Measurements from ENCODE around the gene LGR5.

DNA sequence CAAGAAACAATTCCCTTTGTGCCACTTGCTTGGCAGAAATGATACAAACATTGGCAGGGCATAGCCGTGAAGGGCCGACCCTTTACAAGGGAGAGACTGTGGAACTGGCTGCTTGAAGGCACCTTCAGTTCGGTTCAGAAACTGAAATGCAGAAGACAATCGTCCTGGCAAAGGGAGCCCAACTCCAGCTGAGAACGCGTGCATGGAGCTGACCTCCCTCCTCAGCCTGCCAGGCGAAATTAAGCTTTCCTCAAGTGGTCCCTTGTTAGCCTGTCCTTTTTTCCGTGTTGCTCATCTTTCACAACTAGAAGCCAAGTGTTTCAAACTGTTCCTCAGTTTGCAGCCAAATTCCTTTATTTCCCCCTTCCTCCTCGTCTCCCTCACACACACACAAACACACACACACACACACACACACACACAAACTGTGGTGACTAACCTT is 8.1 kb downstream of the LGR5 start:
- TF ChIP-seq, protein P1, sequence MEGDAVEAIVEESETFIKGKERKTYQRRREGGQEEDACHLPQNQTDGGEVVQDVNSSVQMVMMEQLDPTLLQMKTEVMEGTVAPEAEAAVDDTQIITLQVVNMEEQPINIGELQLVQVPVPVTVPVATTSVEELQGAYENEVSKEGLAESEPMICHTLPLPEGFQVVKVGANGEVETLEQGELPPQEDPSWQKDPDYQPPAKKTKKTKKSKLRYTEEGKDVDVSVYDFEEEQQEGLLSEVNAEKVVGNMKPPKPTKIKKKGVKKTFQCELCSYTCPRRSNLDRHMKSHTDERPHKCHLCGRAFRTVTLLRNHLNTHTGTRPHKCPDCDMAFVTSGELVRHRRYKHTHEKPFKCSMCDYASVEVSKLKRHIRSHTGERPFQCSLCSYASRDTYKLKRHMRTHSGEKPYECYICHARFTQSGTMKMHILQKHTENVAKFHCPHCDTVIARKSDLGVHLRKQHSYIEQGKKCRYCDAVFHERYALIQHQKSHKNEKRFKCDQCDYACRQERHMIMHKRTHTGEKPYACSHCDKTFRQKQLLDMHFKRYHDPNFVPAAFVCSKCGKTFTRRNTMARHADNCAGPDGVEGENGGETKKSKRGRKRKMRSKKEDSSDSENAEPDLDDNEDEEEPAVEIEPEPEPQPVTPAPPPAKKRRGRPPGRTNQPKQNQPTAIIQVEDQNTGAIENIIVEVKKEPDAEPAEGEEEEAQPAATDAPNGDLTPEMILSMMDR (conservative IDR thresholded peaks at IDR 0.05; ENCODE audit: low read depth, low read length), result no peak
- TF ChIP-seq EZH2 (IDR thresholded peaks at IDR 0.05; ENCODE audit: borderline replicate concordance, low read depth, low read length, poor library complexity, severe bottlenecking), result no peak

Data from A673 (cell line).